ENCODE results near the gene CYP24A1.

GRCh38 chr20:54219751-54220426, 46.1 kb upstream of the CYP24A1 start:
- TF ChIP-seq KDM1A (CRISPR knock-in tag; IDR thresholded peaks at IDR 0.05) (no peak), SMAD3 (CRISPR knock-in tag; IDR thresholded peaks at IDR 0.05) (no peak), RXRA (CRISPR knock-in tag; IDR thresholded peaks at IDR 0.05) (no peak), POLR2A (IDR thresholded peaks at IDR 0.05; ENCODE audit: insufficient read depth in 1 of 2, low read depth in 2 of 2, low read length in 2 of 2) (no peak), ASH2L (IDR thresholded peaks at IDR 0.05; ENCODE audit: insufficient read length, low read depth, low read length) (peak; percentile 23), ZNF431 (CRISPR knock-in tag; IDR thresholded peaks at IDR 0.05; ENCODE audit: borderline replicate concordance, low read depth) (no peak), GTF2F1 (IDR thresholded peaks at IDR 0.05; ENCODE audit: low read length) (no peak), MYC (CRISPR knock-in tag; IDR thresholded peaks at IDR 0.05; ENCODE audit: borderline replicate concordance) (no peak), GLI4 (CRISPR knock-in tag; IDR thresholded peaks at IDR 0.05; ENCODE audit: borderline replicate concordance) (no peak), REST (IDR thresholded peaks at IDR 0.05; ENCODE audit: borderline replicate concordance in 1 of 2, low read depth in 1 of 2, low read length in 2 of 2) (no peak), DDIT3 (CRISPR knock-in tag; IDR thresholded peaks at IDR 0.05) (no peak), MAFG (CRISPR knock-in tag; IDR thresholded peaks at IDR 0.05) (no peak), CBX5 (CRISPR knock-in tag; IDR thresholded peaks at IDR 0.05; ENCODE audit: borderline replicate concordance) (no peak), ZFP41 (CRISPR knock-in tag; IDR thresholded peaks at IDR 0.05; ENCODE audit: borderline replicate concordance) (no peak)
